Measurements from ENCODE around the gene RHBDD3.
"Not testable (repeated sequence)": the region's sequence is repeated elsewhere in the genome, so short reads cannot be mapped to it uniquely, and the experiment has no call there.

The RHBDD3 gene

GRCh38 chr22:29254286-29254660, 13.5 kb downstream of the RHBDD3 start:
- no peak for TF ChIP-seq CTCF (IDR thresholded peaks at IDR 0.05; ENCODE audit: control extremely low read depth, extremely low read depth, low read depth, missing control alignments)
- POLR2A ChIA-PET: no interaction called here

GRCh38 chr22:29253561-29254285, 14.1 kb downstream of the RHBDD3 start:
- CTCF ChIA-PET: interaction anchor here (6.5 kb wide), 1 partner anchor 8 kb away, joined by 39 read pairs; no protein-coding TSS in a partner anchor
- no peak for TF ChIP-seq CTCF (IDR thresholded peaks at IDR 0.05; ENCODE audit: control extremely low read depth, extremely low read depth, low read depth, missing control alignments)
- POLR2A ChIA-PET: no interaction called here
- no peak for DNase-seq (ENCODE audit: extremely low spot score)

More at GRCh38 chr22:29254286-29254660, 13.5 kb downstream of the RHBDD3 start:
- DNase-seq (ENCODE audit: extremely low spot score): peak; percentile 17
- CTCF ChIA-PET: interaction anchor here (6.5 kb wide), 1 partner anchor 8 kb away, joined by 39 read pairs; no protein-coding TSS in a partner anchor

GRCh38 chr22:29251981-29252911, 15.5 kb downstream of the RHBDD3 start:
- no peak for TF ChIP-seq CTCF (IDR thresholded peaks at IDR 0.05; ENCODE audit: control extremely low read depth, extremely low read depth, low read depth, missing control alignments)
- CTCF ChIA-PET: no interaction called here
- POLR2A ChIA-PET: interaction anchor here (0.6 kb wide), 1 partner anchor 19 kb away, joined by 6 read pairs; no protein-coding TSS in a partner anchor
- no peak for DNase-seq (ENCODE audit: extremely low spot score)

GRCh38 chr22:29251265-29251664, 16.5 kb downstream of the RHBDD3 start:
- POLR2A ChIA-PET: interaction anchor here (0.6 kb wide), 1 partner anchor 20 kb away, joined by 6 read pairs; no protein-coding TSS in a partner anchor
- CTCF ChIA-PET: no interaction called here
- DNase-seq (ENCODE audit: extremely low spot score): no peak
- no peak for TF ChIP-seq CTCF (IDR thresholded peaks at IDR 0.05; ENCODE audit: control extremely low read depth, extremely low read depth, low read depth, missing control alignments)

GRCh38 chr22:29247891-29248290, 19.9 kb downstream of the RHBDD3 start:
- CTCF ChIA-PET: interaction anchor here (1.4 to 5.4 kb wide), 3 partner anchors 39 to 207 kb away, joined by 4 to 49 read pairs (median 5); partner anchors contain the start of gene EMID1
- DNase-seq (ENCODE audit: extremely low spot score); POLR2A ChIA-PET: not testable (repeated sequence)

- CTCF ChIA-PET: interaction anchor here (0.6 to 5.4 kb wide), 53 partner anchors 11 to 720 kb away, joined by 3 to 49 read pairs (median 4); partner anchors contain the start of genes EMID1, EWSR1, KREMEN1 and RHBDD3
- peak; percentile 98 for TF ChIP-seq CTCF (IDR thresholded peaks at IDR 0.05; ENCODE audit: control extremely low read depth, extremely low read depth, low read depth, missing control alignments)
- POLR2A ChIA-PET: no interaction called here
- peak; percentile 87 for DNase-seq (ENCODE audit: extremely low spot score)
Observed at GRCh38 chr22:29245626-29246385, 22.0 kb downstream of the RHBDD3 start.
